T-cell (primary cell): ENCODE data around the gene SNX30. TPM values are rescaled to one million over a fixed set of nuclear protein-coding genes. Genes with fewer than 3 reads are reported as not detected.

Experiments
- ATAC-seq, 4 experiments: fragments of 200-7000 bp in 3 of 4; fragments of 150-1000 bp in 1 of 4; cut with Tn5 transposase; replicated peaks in 1 of 4; 1 replicate in 3 of 4; 2 replicates in 1 of 4; pipeline ENCODE4 v1.10.0; 2021; ENCODE audit warnings: moderate library complexity in 3 of 4, mild to moderate bottlenecking in 2 of 4, moderate number of reproducible peaks in 1 of 4
- CTCF ChIA-PET, 2 donors: fragments of 300-600 bp; sonication (Branson Sonifier 250); formaldehyde crosslinking; loops; one replicate each; lab custom pipeline; 2022; ENCODE audit warnings: antibody characterized with exemption in 2 of 2; lab: Charles Lee
- POLR2A ChIA-PET, 2 donors: fragments of 300-600 bp; sonication (Branson Sonifier 250); formaldehyde crosslinking; loops; one replicate each; lab custom pipeline; 2022; ENCODE audit warnings: antibody characterized with exemption in 2 of 2; lab: Charles Lee
- DNase-seq, 35 experiments: peaks; one replicate each; pipeline versions ENCODE4 v3.0.0 to v3.0.0-alpha.2; 2013 to 2023
- H3K27ac ChIP-seq: one replicate; pipeline ENCODE4 v1.5.1; 2013; ENCODE audit warnings: low read length
- H3K27me3 ChIP-seq, 2 experiments: replicated peaks in 1 of 2; 1 replicate in 1 of 2; 2 replicates in 1 of 2; pipeline versions ENCODE4 v1.6.1 to v1.7.0; 2013; ENCODE audit warnings: low read length in 1 of 2, mixed read lengths in 1 of 2; ENCODE audit not compliant: control insufficient read depth in 2 of 2, insufficient read depth in 2 of 2; ENCODE audit errors: extremely low read depth in 1 of 2
- H3K36me3 ChIP-seq, 2 donors: 1 replicate in 1 of 2; 2 replicates in 1 of 2; pipeline versions ENCODE4 v1.6.1 to v1.7.0; 2013; ENCODE audit warnings: low read length in 1 of 2; ENCODE audit not compliant: control insufficient read depth in 2 of 2, insufficient read depth in 1 of 2; ENCODE audit errors: extremely low read depth in 1 of 2
- H3K4me1 ChIP-seq, 2 experiments: 1 replicate in 1 of 2; 2 replicates in 1 of 2; pipeline versions ENCODE4 v1.6.1 to v1.7.0; 2013; ENCODE audit warnings: low read length in 2 of 2, mixed read lengths in 1 of 2; ENCODE audit not compliant: insufficient read depth in 2 of 2, control insufficient read depth in 1 of 2; ENCODE audit errors: extremely low read depth in 1 of 2
- H3K4me3 ChIP-seq, 2 donors: 1 replicate in 1 of 2; 2 replicates in 1 of 2; pipeline versions ENCODE4 v1.5.1 to v1.7.0; 2013; ENCODE audit warnings: mild to moderate bottlenecking in 2 of 2, low read length in 1 of 2, moderate library complexity in 1 of 2; ENCODE audit not compliant: control insufficient read depth in 1 of 2; ENCODE audit errors: extremely low read depth in 1 of 2
- H3K9me3 ChIP-seq: 2 replicates; pipeline ENCODE4 v1.7.0; 2013
- H3K27ac Mint-ChIP-seq, 2 donors: one replicate each; pipeline ENCODE4 v1.8.0; 2020 to 2021; ENCODE audit warnings: mild to moderate bottlenecking in 2 of 2, mixed read lengths in 2 of 2
- H3K27me3 Mint-ChIP-seq, 2 donors: one replicate each; pipeline ENCODE4 v1.8.0; 2021 to 2022; ENCODE audit warnings: mixed read lengths in 2 of 2
- H3K36me3 Mint-ChIP-seq: one replicate; pipeline ENCODE4 v1.8.0; 2021; ENCODE audit warnings: mixed read lengths
- H3K4me1 Mint-ChIP-seq, 3 donors: one replicate each; pipeline ENCODE4 v1.8.0; 2020 to 2022; ENCODE audit warnings: mixed read lengths in 3 of 3, mild to moderate bottlenecking in 1 of 3
- H3K4me3 Mint-ChIP-seq, 3 donors: one replicate each; pipeline ENCODE4 v1.8.0; 2020 to 2022; ENCODE audit warnings: mild to moderate bottlenecking in 3 of 3, mixed read lengths in 3 of 3, moderate library complexity in 3 of 3
- H3K9me3 Mint-ChIP-seq, 3 donors: one replicate each; pipeline ENCODE4 v1.8.0; 2020 to 2022; ENCODE audit warnings: mixed read lengths in 3 of 3
- WGBS: methylation state at CpG from one replicate; pipeline ENCODE4 v1.1.5; 2013; ENCODE audit warnings: missing lambda C conversion rate; ENCODE audit not compliant: insufficient coverage; 5-methylcytosine and 5-hydroxymethylcytosine counted together
- total RNA-seq, 35 experiments: library from RNA in 6 of 35; stranded (reverse) in 6 of 35; fragments of 120-200 nt in 1 of 35; gene quantifications; one replicate each; pipeline versions ENCODE4 v1.2.1 to v1.2.4 and lab custom pipeline; 2013 to 2026

The SNX30 gene
- total RNA-seq, 5 donors from 2014 or later (not counting 1 experiment from before 2014, with no cell fraction given) = 8.9 to 11.7 (median 10.0) TPM

- no peaks in the 10 kb centered on the region for H3K27me3 Mint-ChIP-seq
- Histone ChIP-seq H3K9me3 (no peaks in the 10 kb centered on the region), H3K27ac (no peak overlapping the region), H3K4me3 (no peak overlapping the region), H3K4me1 (peaks cover 0 to 6% of the 10 kb centered on the region in 2 experiments), H3K36me3 (peaks cover 0 to 2% of the 10 kb centered on the region in 2 donors), H3K27me3 (no peaks in the 10 kb centered on the region)
- H3K4me3 Mint-ChIP-seq = no peak overlapping the region
- DNase-seq (no peak), ATAC-seq (no peak)
- H3K9me3 Mint-ChIP-seq = no peaks in the 10 kb centered on the region
- 88% methylated on average over 7 of the region's 14 CpGs for WGBS
- ChIA-PET POLR2A (interaction anchor here in 1 of 2 donors (0.5 kb wide), 1 partner anchor 126 kb away, joined by 3 read pairs; no protein-coding TSS in a partner anchor), CTCF (interaction anchor here in 1 of 2 donors (1.8 to 1.9 kb wide), 2 partner anchors 11 to 56 kb away, joined by 5 to 8 read pairs; no protein-coding TSS in a partner anchor)
- peaks cover 14 to 23% (median 17%) of the 10 kb centered on the region in 3 donors for H3K4me1 Mint-ChIP-seq
- H3K36me3 Mint-ChIP-seq = peaks cover 15% of the 10 kb centered on the region
- H3K27ac Mint-ChIP-seq = no peak overlapping the region
These were observed 96.2 kb downstream of the SNX30 start for GRCh38 chr9:112846528-112847488.

- CTCF ChIA-PET = interaction anchor here in 1 of 2 donors (0.6 kb wide), 1 partner anchor 1062 kb away, joined by 6 read pairs; no protein-coding TSS in a partner anchor
- peaks cover 0 to 6% of the 10 kb centered on the region in 2 experiments for H3K4me1 ChIP-seq
- POLR2A ChIA-PET = interaction anchor here in 1 of 2 donors (0.6 kb wide), 1 partner anchor 81 kb away, joined by 3 read pairs; no protein-coding TSS in a partner anchor
- Mint-ChIP-seq H3K4me1 (peaks cover 14 to 23% (median 17%) of the 10 kb centered on the region in 3 donors), H3K27ac (no peak overlapping the region), H3K9me3 (no peaks in the 10 kb centered on the region), H3K4me3 (no peak overlapping the region), H3K27me3 (no peaks in the 10 kb centered on the region), H3K36me3 (peaks cover 31% of the 10 kb centered on the region)
- H3K4me3 ChIP-seq = no peak overlapping the region
- H3K27ac ChIP-seq = no peak overlapping the region
- ATAC-seq = no peak
- WGBS = 81% methylated on average over 10 of the region's 13 CpGs
- DNase-seq = no peak
- H3K27me3 ChIP-seq = no peaks in the 10 kb centered on the region
- no peaks in the 10 kb centered on the region for H3K9me3 ChIP-seq
- peaks cover 4 to 9% of the 10 kb centered on the region in 2 donors for H3K36me3 ChIP-seq
These were observed 98.0 kb downstream of the SNX30 start for GRCh38 chr9:112848316-112849151.

GRCh38 chr9:112849363-112849922 lies 98.9 kb downstream of the SNX30 start:
- 82% methylated on average over 2 of the region's 6 CpGs for WGBS
- Histone ChIP-seq H3K27me3 (no peaks in the 10 kb centered on the region), H3K27ac (no peak overlapping the region), H3K9me3 (no peaks in the 10 kb centered on the region), H3K4me3 (no peak overlapping the region), H3K4me1 (peaks cover 0 to 6% of the 10 kb centered on the region in 2 experiments), H3K36me3 (peaks cover 4 to 13% of the 10 kb centered on the region in 2 donors)
- POLR2A ChIA-PET = interaction anchor here in 1 of 2 donors (0.6 kb wide), 1 partner anchor 82 kb away, joined by 3 read pairs; no protein-coding TSS in a partner anchor
- DNase-seq = no peak
- CTCF ChIA-PET = no interaction called here
- H3K4me3 Mint-ChIP-seq = no peak overlapping the region
- no peaks in the 10 kb centered on the region for H3K27me3 Mint-ChIP-seq
- H3K36me3 Mint-ChIP-seq = peaks cover 38% of the 10 kb centered on the region
- H3K4me1 Mint-ChIP-seq = peaks cover 10 to 14% (median 13%) of the 10 kb centered on the region in 3 donors
- ATAC-seq = no peak
- H3K27ac Mint-ChIP-seq = no peak overlapping the region
- no peaks in the 10 kb centered on the region for H3K9me3 Mint-ChIP-seq

GRCh38 chr9:112850840-112851239 lies 100.3 kb downstream of the SNX30 start:
- ATAC-seq = no peak
- no peak for DNase-seq
- Mint-ChIP-seq H3K4me1 (peaks cover 2 to 15% (median 7%) of the 10 kb centered on the region in 3 donors), H3K27me3 (no peaks in the 10 kb centered on the region), H3K9me3 (no peaks in the 10 kb centered on the region), H3K27ac (no peak overlapping the region), H3K36me3 (peaks cover 46% of the 10 kb centered on the region), H3K4me3 (no peak overlapping the region)
- no peaks in the 10 kb centered on the region for H3K9me3 ChIP-seq
- ChIA-PET CTCF (no interaction called here), POLR2A (no interaction called here)
- no peaks in the 10 kb centered on the region for H3K27me3 ChIP-seq
- H3K4me1 ChIP-seq = peaks cover 0 to 6% of the 10 kb centered on the region in 2 experiments
- peaks cover 4 to 13% of the 10 kb centered on the region in 2 donors for H3K36me3 ChIP-seq
- WGBS = 93% methylated on average over 3 of the region's 6 CpGs
- H3K27ac ChIP-seq = no peak overlapping the region
- H3K4me3 ChIP-seq = no peak overlapping the region

GRCh38 chr9:112852741-112853504 lies 102.4 kb downstream of the SNX30 start:
- Histone ChIP-seq H3K4me1 (peaks cover 0 to 6% of the 10 kb centered on the region in 2 experiments), H3K27ac (no peak overlapping the region), H3K9me3 (no peaks in the 10 kb centered on the region), H3K27me3 (no peaks in the 10 kb centered on the region), H3K4me3 (no peak overlapping the region), H3K36me3 (peaks cover 4 to 11% of the 10 kb centered on the region in 2 donors)
- no peaks in the 10 kb centered on the region for H3K9me3 Mint-ChIP-seq
- ATAC-seq = no peak
- no peak for DNase-seq
- POLR2A ChIA-PET = no interaction called here
- CTCF ChIA-PET = no interaction called here
- peaks cover 4 to 10% (median 7%) of the 10 kb centered on the region in 3 donors for H3K4me1 Mint-ChIP-seq
- WGBS = 82% methylated on average over 9 of the region's 13 CpGs
- H3K27me3 Mint-ChIP-seq = no peaks in the 10 kb centered on the region
- H3K27ac Mint-ChIP-seq = no peak overlapping the region
- H3K4me3 Mint-ChIP-seq = no peak overlapping the region
- peaks cover 50% of the 10 kb centered on the region for H3K36me3 Mint-ChIP-seq
